Astrocyte (in vitro differentiated cells and primary cell): ENCODE measurements around the gene KIF26B.

Experiments
- EZH2 ChIP-seq: IDR thresholded peaks from 2 replicates; pipeline ENCODE4 v1.6.1; 2012; ENCODE audit warnings: mild to moderate bottlenecking, low read length, inconsistent platforms; ENCODE audit not compliant: insufficient read depth
- TF ChIP-seq, protein P1 (sequence below): IDR thresholded peaks from 2 replicates; pipeline ENCODE4 v1.5.1; 2011; ENCODE audit warnings: low read depth, mild to moderate bottlenecking, inconsistent platforms, low read length, moderate library complexity; ENCODE audit not compliant: insufficient read depth

DNA sequence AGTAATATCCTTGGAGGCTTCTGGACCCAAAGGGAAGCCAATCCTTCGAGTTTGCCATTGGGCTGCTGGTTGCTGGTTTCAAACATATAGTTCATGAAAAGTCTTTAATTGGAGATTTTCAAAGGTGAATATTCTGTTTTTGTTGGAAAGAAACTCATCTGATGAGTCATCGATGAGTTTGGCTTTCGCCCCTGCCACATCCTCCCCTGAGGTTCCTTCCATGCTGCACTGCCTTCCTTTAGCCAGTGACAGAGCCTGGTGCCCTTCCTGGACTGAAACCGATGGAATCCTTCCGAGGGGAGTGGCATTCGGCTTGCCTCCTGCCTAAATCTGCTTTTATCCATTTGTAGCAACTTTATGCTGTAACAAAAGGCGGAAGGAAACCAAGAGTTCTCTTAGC is 550.0 kb downstream of the KIF26B start:
- TF ChIP-seq, protein P1, sequence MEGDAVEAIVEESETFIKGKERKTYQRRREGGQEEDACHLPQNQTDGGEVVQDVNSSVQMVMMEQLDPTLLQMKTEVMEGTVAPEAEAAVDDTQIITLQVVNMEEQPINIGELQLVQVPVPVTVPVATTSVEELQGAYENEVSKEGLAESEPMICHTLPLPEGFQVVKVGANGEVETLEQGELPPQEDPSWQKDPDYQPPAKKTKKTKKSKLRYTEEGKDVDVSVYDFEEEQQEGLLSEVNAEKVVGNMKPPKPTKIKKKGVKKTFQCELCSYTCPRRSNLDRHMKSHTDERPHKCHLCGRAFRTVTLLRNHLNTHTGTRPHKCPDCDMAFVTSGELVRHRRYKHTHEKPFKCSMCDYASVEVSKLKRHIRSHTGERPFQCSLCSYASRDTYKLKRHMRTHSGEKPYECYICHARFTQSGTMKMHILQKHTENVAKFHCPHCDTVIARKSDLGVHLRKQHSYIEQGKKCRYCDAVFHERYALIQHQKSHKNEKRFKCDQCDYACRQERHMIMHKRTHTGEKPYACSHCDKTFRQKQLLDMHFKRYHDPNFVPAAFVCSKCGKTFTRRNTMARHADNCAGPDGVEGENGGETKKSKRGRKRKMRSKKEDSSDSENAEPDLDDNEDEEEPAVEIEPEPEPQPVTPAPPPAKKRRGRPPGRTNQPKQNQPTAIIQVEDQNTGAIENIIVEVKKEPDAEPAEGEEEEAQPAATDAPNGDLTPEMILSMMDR: no peak
- TF ChIP-seq EZH2: no peak
